HepG2 (cell line): ENCODE data around the gene GPATCH3.

Source experiments
- BRD4 ChIP-seq: sonication (generic); formaldehyde crosslinking; IDR thresholded peaks from 2 replicates; pipeline ENCODE4 v1.4.0; 2020; ENCODE audit warnings: missing genetic modification reagents
- GPN1 ChIP-seq: sonication (generic); formaldehyde crosslinking; IDR thresholded peaks from 2 replicates; pipeline ENCODE4 v1.5.1; 2020; ENCODE audit warnings: missing genetic modification reagents, borderline replicate concordance
- HDAC2 ChIP-seq: sonication (generic); formaldehyde crosslinking; IDR thresholded peaks from 2 replicates; pipeline ENCODE4 v1.4.0; 2020; ENCODE audit warnings: missing genetic modification reagents
- MLX ChIP-seq: IDR thresholded peaks from 2 replicates; pipeline ENCODE4 v1.6.1; 2016
- NR1H2 ChIP-seq: sonication (generic); formaldehyde crosslinking; IDR thresholded peaks from 2 replicates; pipeline ENCODE4 v1.8.1; 2022; ENCODE audit warnings: low read depth, missing genetic modification reagents, borderline replicate concordance
- POLR2A ChIP-seq, 2 experiments: IDR thresholded peaks; 2 replicates each; pipeline ENCODE4 v1.6.1; 2011; ENCODE audit warnings: low read depth in 2 of 2, low read length in 2 of 2, mild to moderate bottlenecking in 1 of 2, moderate library complexity in 1 of 2; ENCODE audit not compliant: insufficient read depth in 1 of 2
- RBM39 ChIP-seq: fragments of 200-400 bp; formaldehyde crosslinking; IDR thresholded peaks from one replicate; pipeline ENCODE4 v1.6.1; 2018; ENCODE audit warnings: antibody characterized with exemption, mild to moderate bottlenecking, low read depth, low read length; ENCODE audit not compliant: poor library complexity, severe bottlenecking
- YY1 ChIP-seq: IDR thresholded peaks from 2 replicates; pipeline ENCODE4 v1.6.1; 2011; ENCODE audit warnings: low read length, low read depth, moderate library complexity, mild to moderate bottlenecking; ENCODE audit not compliant: insufficient read depth, insufficient replicate concordance
- ZNF670 ChIP-seq: sonication (generic); formaldehyde crosslinking; IDR thresholded peaks from 2 replicates; pipeline ENCODE4 v1.8.0; 2022; ENCODE audit warnings: mild to moderate bottlenecking, missing genetic modification reagents, borderline replicate concordance

GRCh38 chr1:26864610-26865480, 35.4 kb downstream of the GPATCH3 start:
- TF ChIP-seq GPN1 (CRISPR knock-in tag) (no peak), BRD4 (CRISPR knock-in tag) (peak; percentile 42), HDAC2 (CRISPR knock-in tag) (no peak; the same call in 1 of the 2 replicates), MLX (no peak), NR1H2 (no peak), ZNF670 (CRISPR knock-in tag) (no peak), POLR2A (IDR thresholded peaks at IDR 0.05; ENCODE audit: insufficient read depth in 1 of 2, low read depth in 2 of 2, low read length in 2 of 2) (peak; percentile 97), YY1 (no peak), RBM39 (no peak)
